Adrenal gland (tissue), 12 donors: ENCODE data around the gene TMEM51. TPM values are rescaled to one million over a fixed set of nuclear protein-coding genes. Genes with fewer than 3 reads are reported as not detected.

ENCODE experiments used
- DNase-seq, 7 donors: peaks; one replicate each; pipeline ENCODE4 v3.0.0-alpha.2; 2019 to 2020
- H3K27ac ChIP-seq, 5 donors: fragments of 200-600 bp; sonication (generic) in 4 of 5; 1 replicate in 3 of 5; 2 replicates in 2 of 5; pipeline versions ENCODE4 v1.5.1 to v1.8.0; 2016 to 2020; ENCODE audit warnings: mild to moderate bottlenecking in 1 of 5
- H3K27me3 ChIP-seq: fragments of 200-600 bp; 2 replicates; pipeline ENCODE4 v1.8.0; 2021
- H3K36me3 ChIP-seq, 2 donors: fragments of 200-600 bp; replicated peaks in 1 of 2; 1 replicate in 1 of 2; 2 replicates in 1 of 2; pipeline versions ENCODE4 v1.5.1 to v1.8.0; 2018 to 2022
- H3K4me1 ChIP-seq, 2 donors: fragments of 200-600 bp; replicated peaks in 1 of 2; 1 replicate in 1 of 2; 2 replicates in 1 of 2; pipeline versions ENCODE4 v1.5.1 to v1.8.0; 2018 to 2021
- H3K4me3 ChIP-seq, 4 donors: fragments of 200-600 bp; sonication (generic) in 3 of 4; one replicate each; pipeline ENCODE4 v1.5.1; 2016 to 2018
- H3K9me3 ChIP-seq, 3 donors: fragments of 200-600 bp; sonication (generic) in 1 of 3; replicated peaks in 1 of 3; 1 replicate in 2 of 3; 2 replicates in 1 of 3; pipeline versions ENCODE4 v1.5.1 to v1.8.0; 2016 to 2021
- CTCF ChIP-seq, 6 experiments: fragments of 450-650 bp in 4 of 6; fragments of 200-600 bp in 2 of 6; sonication (generic) in 1 of 6; IDR thresholded peaks; 1 replicate in 5 of 6; 2 replicates in 1 of 6; pipeline versions ENCODE4 v1.5.1 to v1.8.0; 2016 to 2021; ENCODE audit warnings: antibody characterized with exemption in 6 of 6, mild to moderate bottlenecking in 2 of 6, moderate library complexity in 1 of 6
- POLR2A ChIP-seq, 2 donors: fragments of 450-650 bp; IDR thresholded peaks; one replicate each; pipeline ENCODE4 v1.6.1; 2017; ENCODE audit warnings: antibody characterized with exemption in 2 of 2, mild to moderate bottlenecking in 2 of 2, moderate library complexity in 1 of 2
- WGBS, 4 donors: extraction: QIAGEN DNeasy Blood & Tissue Kit in 2 of 4; methylation state at CpG; one replicate each; pipeline versions ENCODE4 v1.1.5 to v1.1.7; 2013 to 2017; 5-methylcytosine and 5-hydroxymethylcytosine counted together
- intact Hi-C, 2 donors: fragments of 100-400 bp; cut with DNase I; formaldehyde crosslinking; loops; one replicate each; pipeline versions ENCODE4 v1.14.1 to v1.15.0; 2022 to 2023
- polyA plus RNA-seq, 3 donors: library from polyadenylated mRNA; stranded (reverse); fragments of 200-250 nt in 2 of 3; fragments of 350-450 nt in 1 of 3; fragmentation: Illumina TruSeq in 1 of 3; extraction: RNeasy Lipid Tissue Mini Kit (QIAGEN cat#74804) in 1 of 3; gene quantifications; one replicate each; pipeline ENCODE4 v1.2.3, GENCODE V29; 2013 to 2014
- total RNA-seq, 9 donors: library from RNA; depleted of rRNA in 4 of 9; stranded (reverse); fragments of >200 nt in 4 of 9; fragments of 120-200 nt in 1 of 9; fragmentation: NEBNext Ultra II Directional in 1 of 9; extraction: Animal tissue kit (Norgen Biotek cat#: 25700) in 1 of 9; gene quantifications; one replicate each; pipeline versions ENCODE4 v1.1.0 to v1.2.4, GENCODE V29; 2013 to 2023
- donor health status: healthy with polysubstance abuse.
- donor health status: Bipolar disorder and iron deficiency.
- donor health status: DM: yes; HTN: yes; CAD: no.
- donor health status: DM: no; HTN: no; CAD: no.
- donor health status: DM: no; HTN: no; CAD: no.
- donor health status: DM: yes; HTN: yes; CAD: no.

The TMEM51 gene
- total and polyA plus RNA-seq, 12 donors = 4.0 to 46.5 (median 31.0) TPM

- WGBS, 4 donors = 25 to 50% (median 30%) methylated on average over 3 to 5 of the region's 5 CpGs
- Histone ChIP-seq H3K36me3 (no peaks in the 10 kb centered on the region), H3K4me1 (peaks cover 0 to 21% of the 10 kb centered on the region in 2 donors), H3K9me3 (no peaks in the 10 kb centered on the region), H3K27me3 (no peaks in the 10 kb centered on the region), H3K27ac (peak overlapping the region in 4 of 5 donors; percentile 1 to 85 (median 72)), H3K4me3 (no peak overlapping the region)
- TF ChIP-seq POLR2A (IDR thresholded peaks at IDR 0.05) (peak in 1 of 2 donors; percentile 69), CTCF (IDR thresholded peaks at IDR 0.05) (no peak)
- peak; percentile 78 to 91 (median 89) for DNase-seq
- intact Hi-C loops = no loop called here
Measured at GRCh38 chr1:15116966-15117365, 36.6 kb upstream of the TMEM51 start.

- H3K27me3 ChIP-seq = no peaks in the 10 kb centered on the region
- intact Hi-C loops = no loop called here
- no peak overlapping the region for H3K4me3 ChIP-seq
- no peaks in the 10 kb centered on the region for H3K36me3 ChIP-seq
- no peak for DNase-seq
- H3K9me3 ChIP-seq = no peaks in the 10 kb centered on the region
- peaks cover 0 to 27% of the 10 kb centered on the region in 2 donors for H3K4me1 ChIP-seq
- 66 to 96% (median 71%) methylated on average over 8 of the region's 8 CpGs for WGBS, 4 donors
- no peak for TF ChIP-seq CTCF (IDR thresholded peaks at IDR 0.05)
- TF ChIP-seq POLR2A (IDR thresholded peaks at IDR 0.05) = no peak
- H3K27ac ChIP-seq = peak overlapping the region in 3 of 5 donors; percentile 63 to 85 (median 82)
Measured at GRCh38 chr1:15117671-15118325, 35.7 kb upstream of the TMEM51 start.

- H3K4me1 ChIP-seq = peaks cover 0 to 31% of the 10 kb centered on the region in 2 donors
- WGBS, 4 donors = 86 to 100% (median 91%) methylated on average over 4 to 8 of the region's 8 CpGs
- no peak overlapping the region for H3K27ac ChIP-seq
- no peaks in the 10 kb centered on the region for H3K27me3 ChIP-seq
- H3K9me3 ChIP-seq = no peaks in the 10 kb centered on the region
- DNase-seq = no peak
- no peaks in the 10 kb centered on the region for H3K36me3 ChIP-seq
- no peak overlapping the region for H3K4me3 ChIP-seq
- TF ChIP-seq CTCF (IDR thresholded peaks at IDR 0.05) (no peak), POLR2A (IDR thresholded peaks at IDR 0.05) (no peak)
- intact Hi-C loops = no loop called here
Measured at GRCh38 chr1:15118579-15118978, 35.0 kb upstream of the TMEM51 start.

- H3K4me3 ChIP-seq = no peak overlapping the region
- DNase-seq = no peak
- WGBS, 4 donors = 88 to 95% (median 92%) methylated on average over 11 to 13 of the region's 13 CpGs
- TF ChIP-seq CTCF (IDR thresholded peaks at IDR 0.05) (no peak), POLR2A (IDR thresholded peaks at IDR 0.05) (no peak)
- H3K4me1 ChIP-seq = peaks cover 0 to 31% of the 10 kb centered on the region in 2 donors
- intact Hi-C loops = loop anchor here in 1 of 2 donors (10.0 kb wide), 1 partner anchor 184 kb away; no protein-coding TSS in a partner anchor
- no peak overlapping the region for H3K27ac ChIP-seq
- no peaks in the 10 kb centered on the region for H3K36me3 ChIP-seq
- H3K27me3 ChIP-seq = no peaks in the 10 kb centered on the region
- no peaks in the 10 kb centered on the region for H3K9me3 ChIP-seq
Measured at GRCh38 chr1:15120251-15120945, 33.1 kb upstream of the TMEM51 start.
